ENCODE measurements around the gene TAOK2.
"Not testable (repeated sequence)": the region's sequence is repeated elsewhere in the genome, so short reads cannot be mapped to it uniquely, and the experiment has no call there.

TAOK2 gene

GRCh38 chr16:29973384-29974246, at the start of gene TAOK2:
TSS of gene TAOK2 (plus strand) at chr16:29973868. CDS start at chr16:29977773, 3,905 bp downstream.
- peak; percentile 81 to 97 (median 90) for DNase-seq (ENCODE audit: low read depth in 4 of 4, low spot score in 1 of 4)

GRCh38 chr16:29925105-29925756, 48.4 kb upstream of the TAOK2 start:
- DNase-seq (ENCODE audit: low read depth in 4 of 4, low spot score in 1 of 4) = no peak

GRCh38 chr16:29925781-29926710, 47.6 kb upstream of the TAOK2 start, which contains the start of gene KCTD13:
TSS of gene KCTD13 (minus strand) at chr16:29926226. CDS start at chr16:29926033, 193 bp downstream.
- DNase-seq (ENCODE audit: low read depth in 4 of 4, low spot score in 1 of 4) = peak; percentile 71 to 84 (median 78)

GRCh38 chr16:29926711-29927052, 47.0 kb upstream of the TAOK2 start:
- no peak for DNase-seq (ENCODE audit: low read depth in 4 of 4, low spot score in 1 of 4)

GRCh38 chr16:29927070-29927905, 46.4 kb upstream of the TAOK2 start:
- DNase-seq (ENCODE audit: low read depth in 4 of 4, low spot score in 1 of 4) = no peak

GRCh38 chr16:29931750-29932149, 41.9 kb upstream of the TAOK2 start:
- not testable (repeated sequence) for DNase-seq (ENCODE audit: low read depth in 4 of 4, low spot score in 1 of 4)

- no peak for DNase-seq (ENCODE audit: low read depth in 4 of 4, low spot score in 1 of 4)
These were observed 33.0 kb upstream of the TAOK2 start for GRCh38 chr16:29940656-29941055.

GRCh38 chr16:29943846-29944799, 29.5 kb upstream of the TAOK2 start:
- no peak for DNase-seq (ENCODE audit: low read depth in 4 of 4, low spot score in 1 of 4)

GRCh38 chr16:29947897-29948296, 25.8 kb upstream of the TAOK2 start:
- no peak for DNase-seq (ENCODE audit: low read depth in 4 of 4, low spot score in 1 of 4)

GRCh38 chr16:29950806-29951461, 22.7 kb upstream of the TAOK2 start:
- no peak for DNase-seq (ENCODE audit: low read depth in 4 of 4, low spot score in 1 of 4)

GRCh38 chr16:29951625-29952365, 21.9 kb upstream of the TAOK2 start:
- no peak for DNase-seq (ENCODE audit: low read depth in 4 of 4, low spot score in 1 of 4)

GRCh38 chr16:29958756-29959155, 14.9 kb upstream of the TAOK2 start:
- no peak for DNase-seq (ENCODE audit: low read depth in 4 of 4, low spot score in 1 of 4)

GRCh38 chr16:29959293-29959692, 14.4 kb upstream of the TAOK2 start:
- no peak for DNase-seq (ENCODE audit: low read depth in 4 of 4, low spot score in 1 of 4)

GRCh38 chr16:29959821-29960220, 13.8 kb upstream of the TAOK2 start:
- not testable (repeated sequence) for DNase-seq (ENCODE audit: low read depth in 4 of 4, low spot score in 1 of 4)

GRCh38 chr16:29961127-29961478, 12.6 kb upstream of the TAOK2 start:
- DNase-seq (ENCODE audit: low read depth in 4 of 4, low spot score in 1 of 4) = no peak

- peak; percentile 79 to 91 (median 88) for DNase-seq (ENCODE audit: low read depth in 4 of 4, low spot score in 1 of 4)
These were observed 12.0 kb upstream of the TAOK2 start, which contains the start of gene TMEM219 for GRCh38 chr16:29961479-29962343. TSS of gene TMEM219 (plus strand) at chr16:29962079. CDS start at chr16:29963144, 1,065 bp downstream.

Measured in stimulated activated CD4-positive, alpha-beta T cell treated with anti-CD3 and anti-CD28 coated beads, Interleukin-1b, Interleukin-23, amount 100 ng/mL, for 24 hours (primary cell).